Panc1 (cell line): ENCODE results near the gene POMT2. TPM values are rescaled to one million over a fixed set of nuclear protein-coding genes. Genes with fewer than 3 reads are reported as not detected.
"Not testable (repeated sequence)": the region's sequence is repeated elsewhere in the genome, so short reads cannot be mapped to it uniquely, and the experiment has no call there.

Experiments used
- ATAC-seq: fragments of 200-7000 bp; cut with Tn5 transposase; 2 replicates; pipeline ENCODE4 v1.9.1; 2020; ENCODE audit warnings: mild to moderate bottlenecking, moderate library complexity
- BruUV-seq: library from RNA; stranded (reverse); fragments of 400-500 nt; replicated peaks from 2 replicates; lab custom pipeline; 2021; lab: Mats Ljungman, UMichigan
- CTCF ChIA-PET: fragments of 300-600 bp; sonication (Branson Sonifier 250); formaldehyde crosslinking; loops from one replicate; lab custom pipeline; 2022; ENCODE audit warnings: antibody characterized with exemption; lab: Charles Lee
- POLR2A ChIA-PET: fragments of 300-600 bp; sonication (Branson Sonifier 250); formaldehyde crosslinking; loops from one replicate; lab custom pipeline; 2022; ENCODE audit warnings: antibody characterized with exemption; lab: Charles Lee
- DNase-seq: peaks from one replicate; pipeline ENCODE4 v3.0.0-alpha.2; 2010; ENCODE audit warnings: low read depth, low spot score
- H3K27ac ChIP-seq: 2 replicates; pipeline ENCODE4 v1.5.1; 2011; ENCODE audit warnings: mild to moderate bottlenecking, low read length, inconsistent platforms
- H3K27me3 ChIP-seq: fragments of 200-500 bp; sonication (Bioruptor generic); 2 replicates; pipeline ENCODE4 v1.6.0; 2014; ENCODE audit warnings: low read length, inconsistent platforms; ENCODE audit not compliant: control insufficient read depth, insufficient read depth
- H3K36me3 ChIP-seq: fragments of 200-500 bp; sonication (Bioruptor generic); 2 replicates; pipeline ENCODE4 v1.5.1; 2014; ENCODE audit warnings: inconsistent platforms, mild to moderate bottlenecking, low read length, moderate library complexity; ENCODE audit not compliant: control insufficient read depth, insufficient read depth
- H3K4me1 ChIP-seq: 2 replicates; pipeline ENCODE4 v1.5.1; 2011; ENCODE audit warnings: inconsistent platforms, mild to moderate bottlenecking, low read length, moderate library complexity; ENCODE audit not compliant: control insufficient read depth, insufficient read depth
- H3K4me3 ChIP-seq, 2 experiments: 2 replicates each; pipeline ENCODE4 v1.5.1; 2011 to 2012; ENCODE audit warnings: low read depth in 2 of 2, low read length in 2 of 2, mild to moderate bottlenecking in 2 of 2, inconsistent platforms in 1 of 2, moderate library complexity in 1 of 2
- H3K9me3 ChIP-seq: fragments of 200-500 bp; sonication (Bioruptor generic); 2 replicates; pipeline ENCODE4 v1.5.1; 2014; ENCODE audit warnings: low read depth, mild to moderate bottlenecking, inconsistent platforms, low read length, moderate library complexity; ENCODE audit not compliant: control insufficient read depth, insufficient read depth
- CTCF ChIP-seq: fragments of 450-650 bp; IDR thresholded peaks from 2 replicates; pipeline ENCODE4 v1.5.1; 2017; ENCODE audit warnings: mild to moderate bottlenecking
- POLR2AphosphoS5 ChIP-seq: IDR thresholded peaks from 2 replicates; pipeline ENCODE4 v1.6.1; 2012; ENCODE audit warnings: mild to moderate bottlenecking, low read depth, low read length, moderate library complexity
- REST ChIP-seq, 2 experiments: IDR thresholded peaks; 2 replicates each; pipeline ENCODE4 v1.6.1; 2011 to 2012; ENCODE audit warnings: low read depth in 2 of 2, control low read depth in 1 of 2, low read length in 1 of 2, mild to moderate bottlenecking in 1 of 2, moderate library complexity in 1 of 2; ENCODE audit not compliant: insufficient read depth in 1 of 2
- SIN3A ChIP-seq: IDR thresholded peaks from 2 replicates; pipeline ENCODE4 v1.6.1; 2012; ENCODE audit warnings: low read depth, mild to moderate bottlenecking, low read length, moderate library complexity, borderline replicate concordance; ENCODE audit not compliant: insufficient read depth
- TCF7L2 ChIP-seq: IDR thresholded peaks from 2 replicates; pipeline ENCODE4 v1.6.1; 2011; ENCODE audit warnings: mild to moderate bottlenecking, low read depth, low read length, inconsistent platforms
- in situ Hi-C: cut with HindIII; loops from 2 replicates; pipeline ENCODE4 v1.10.0; 2016; ENCODE audit warnings: low sequenced_read_pairs, low pct_unique_long_range_greater_than_20kb
- intact Hi-C: fragments of 100-400 bp; cut with micrococcal nuclease; formaldehyde crosslinking; loops from one replicate; pipeline ENCODE4 v1.10.0; 2022; ENCODE audit not compliant: unreplicated experiment
- total RNA-seq: library from RNA; stranded (reverse); gene quantifications from one replicate; pipeline ENCODE4 v1.2.1, GENCODE V29; 2021; ENCODE audit not compliant: unreplicated experiment

POMT2 gene
- total RNA-seq, 1 experiment from 2014 or later = 43.5 TPM

- POLR2A ChIA-PET, H3K4me3 ChIP-seq, H3K4me1 ChIP-seq, intact Hi-C loops, ATAC-seq, CTCF ChIA-PET, H3K36me3 ChIP-seq, DNase-seq, BruUV-seq, H3K9me3 ChIP-seq, H3K27ac ChIP-seq, in situ Hi-C loops, H3K27me3 ChIP-seq: not testable (repeated sequence)
Measured at GRCh38 chr14:77280921-77281320, 39.8 kb downstream of the POMT2 start.

GRCh38 chr14:77279719-77280118 is 41.0 kb downstream of the POMT2 start:
- H3K36me3 ChIP-seq = peaks cover 6% of the 10 kb centered on the region; the same call in 1 of the 2 replicates
- intact Hi-C loops = no loop called here
- no TSS peak for BruUV-seq
- POLR2A ChIA-PET = no interaction called here
- in situ Hi-C loops = no loop called here
- H3K27me3 ChIP-seq = no peaks in the 10 kb centered on the region
- no peak overlapping the region for H3K4me3 ChIP-seq
- no peak for TF ChIP-seq REST (IDR thresholded peaks at IDR 0.05; ENCODE audit: insufficient read depth in 1 of 2, low read depth in 2 of 2, low read length in 1 of 2)
- TF ChIP-seq CTCF = no peak
- no peaks in the 10 kb centered on the region for H3K4me1 ChIP-seq
- CTCF ChIA-PET = no interaction called here
- no peaks in the 10 kb centered on the region for H3K9me3 ChIP-seq
- ATAC-seq (no peak), DNase-seq (no peak)
- no peak overlapping the region for H3K27ac ChIP-seq

GRCh38 chr14:77278461-77279230 is 42.0 kb downstream of the POMT2 start:
- no peaks in the 10 kb centered on the region for H3K4me1 ChIP-seq
- no peaks in the 10 kb centered on the region for H3K27me3 ChIP-seq
- BruUV-seq = no TSS peak
- DNase-seq = no peak
- in situ Hi-C loops (no loop called here), intact Hi-C loops (no loop called here)
- CTCF ChIA-PET = no interaction called here
- POLR2A ChIA-PET = interaction anchor here (0.6 kb wide), 1 partner anchor 40 kb away, joined by 8 read pairs; no protein-coding TSS in a partner anchor
- H3K36me3 ChIP-seq = peaks cover 4% of the 10 kb centered on the region; the same call in 1 of the 2 replicates
- no peaks in the 10 kb centered on the region for H3K9me3 ChIP-seq
- H3K27ac ChIP-seq = no peak overlapping the region
- TF ChIP-seq TCF7L2 (no peak), SIN3A (no peak), REST (IDR thresholded peaks at IDR 0.05; ENCODE audit: insufficient read depth in 1 of 2, low read depth in 2 of 2, low read length in 1 of 2) (no peak), CTCF (no peak; the same call in 1 of the 2 replicates), POLR2AphosphoS5 (no peak)
- ATAC-seq = no peak
- H3K4me3 ChIP-seq = no peak overlapping the region
